GM19328 (cell line): ENCODE measurements around the gene PAIP2B.
A peak's percentile ranks its signal among the peaks of the same experiment; 100 is the strongest.
"Not testable (repeated sequence)": the region's sequence is repeated elsewhere in the genome, so short reads cannot be mapped to it uniquely, and the experiment has no call there.

Source experiments
- ATAC-seq: cut with Tn5 transposase; IDR thresholded peaks from one replicate; pipeline ENCODE4 v1.9.1; 2021; ENCODE audit warnings: mild to moderate bottlenecking, moderate library complexity; ENCODE audit not compliant: unreplicated experiment

PAIP2B gene, protein sequence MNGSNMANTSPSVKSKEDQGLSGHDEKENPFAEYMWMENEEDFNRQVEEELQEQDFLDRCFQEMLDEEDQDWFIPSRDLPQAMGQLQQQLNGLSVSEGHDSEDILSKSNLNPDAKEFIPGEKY

DNA sequence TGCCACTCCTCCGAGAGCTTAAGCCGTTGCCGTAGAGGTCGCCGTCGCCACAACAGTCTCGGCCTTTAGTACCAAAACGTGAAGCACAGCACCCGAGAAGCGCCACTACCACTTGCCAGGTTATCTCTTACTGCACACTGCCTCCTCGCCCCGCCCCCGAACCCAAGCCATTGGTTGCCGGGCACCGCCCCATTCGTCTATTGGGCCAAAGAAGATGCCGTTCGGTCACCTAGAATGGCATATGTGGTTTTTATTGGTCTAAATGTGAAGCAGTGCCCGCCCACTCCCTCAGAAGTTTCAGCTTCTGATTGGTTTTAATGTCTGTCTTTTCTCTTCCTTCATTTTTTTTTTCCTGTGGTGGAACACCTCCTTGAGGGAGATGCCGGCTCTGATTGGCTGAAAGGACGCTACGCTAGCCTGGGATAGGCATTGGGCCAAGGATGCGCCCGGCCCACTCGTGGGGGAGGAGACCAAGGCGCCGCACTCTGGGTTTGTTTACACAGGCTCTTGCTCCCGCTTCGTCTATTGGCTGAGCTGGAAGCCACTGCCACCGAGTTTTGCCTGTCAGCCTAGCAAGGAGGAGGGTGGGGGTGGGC lies at the start of gene PAIP2B:
PAIP2B (minus strand) TSS at position 139 of the 596 bp plus-strand sequence. CDS start 24,514 bp downstream, outside the sequence.
- peak; percentile 95 for ATAC-seq

DNA sequence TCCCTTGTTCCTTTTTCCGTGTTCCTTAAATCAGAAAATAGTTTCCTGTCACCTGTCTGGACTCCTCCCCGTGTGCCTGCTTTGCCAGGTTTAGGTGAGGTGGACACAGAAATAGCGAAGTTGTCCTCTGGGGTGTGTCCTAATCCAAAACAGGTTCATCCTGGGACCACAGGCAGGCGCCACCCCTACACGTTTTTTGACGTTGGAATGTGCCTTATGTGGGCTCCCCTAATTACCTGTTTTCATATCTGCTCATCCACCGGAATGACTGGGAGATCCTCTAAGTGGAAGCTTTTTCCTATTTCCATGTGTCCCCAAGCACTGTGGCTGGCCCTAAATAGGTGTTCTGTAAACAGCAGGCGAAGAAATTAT lies 49.0 kb upstream of the PAIP2B start:
- no peak for ATAC-seq

DNA sequence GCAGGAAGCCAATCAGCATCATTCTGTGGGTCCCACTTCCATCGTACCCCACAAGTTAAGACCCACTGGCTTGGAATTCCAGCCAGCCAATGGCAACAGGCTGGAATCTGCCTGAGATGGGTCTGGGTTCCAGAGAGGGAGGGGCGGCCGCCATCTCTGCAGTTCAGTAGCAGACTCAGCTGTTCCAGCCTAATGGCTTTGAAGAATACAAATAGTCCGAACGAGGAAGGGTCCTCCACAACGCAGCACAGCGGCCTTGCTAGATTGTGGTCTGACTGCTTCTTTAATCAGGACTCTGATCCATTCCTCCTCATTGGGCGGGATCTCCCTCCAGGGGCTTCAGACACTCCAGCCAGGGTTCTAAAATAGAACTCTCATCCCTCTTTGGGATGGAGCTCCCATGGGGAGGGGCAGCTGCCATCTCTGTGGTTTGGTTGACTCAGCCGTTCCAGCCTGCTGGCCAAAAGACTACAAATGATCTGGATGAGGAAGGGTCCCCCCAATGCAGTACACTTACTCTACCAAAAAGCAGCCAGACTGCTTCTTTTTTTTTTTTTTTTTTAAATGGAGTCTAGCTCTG lies 42.7 kb upstream of the PAIP2B start:
- ATAC-seq, result no peak

DNA sequence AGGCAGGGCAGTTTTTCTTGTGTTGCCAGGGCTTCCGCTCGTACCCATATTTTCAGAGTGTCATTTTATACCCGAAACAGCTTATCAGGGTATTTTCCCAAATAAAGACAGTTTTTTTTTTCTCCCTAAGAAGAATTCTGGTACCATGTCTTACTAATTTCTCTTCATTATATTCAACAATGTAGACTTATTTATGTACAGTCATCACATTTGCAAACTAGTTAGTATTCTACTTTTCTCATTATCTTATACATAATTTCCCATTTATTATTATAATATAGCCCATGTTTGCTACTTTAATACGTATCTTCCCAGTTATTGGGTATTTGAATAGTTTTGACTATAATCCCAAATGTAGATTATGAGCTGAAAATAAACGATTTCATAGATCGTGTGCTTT lies 36.5 kb upstream of the PAIP2B start:
- no peak for ATAC-seq

DNA sequence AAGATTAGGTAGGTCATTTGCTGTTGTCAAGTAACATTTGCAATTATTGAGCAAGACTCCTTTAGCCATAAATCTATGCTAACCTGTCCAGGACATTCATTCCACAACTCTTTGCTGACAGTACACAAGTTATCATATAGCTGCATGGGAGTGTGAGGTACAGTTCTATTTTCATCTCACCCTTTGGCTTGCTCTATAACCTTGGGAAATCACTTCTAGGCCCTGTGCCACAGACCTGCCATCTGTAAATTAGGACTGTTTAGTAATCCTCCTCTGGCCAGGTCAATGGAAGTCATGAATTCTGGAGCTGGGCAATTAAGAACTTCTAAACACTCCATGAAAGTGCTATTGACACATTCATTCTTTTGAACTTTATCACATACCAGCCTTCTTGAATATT lies 34.6 kb upstream of the PAIP2B start:
- no peak for ATAC-seq

DNA sequence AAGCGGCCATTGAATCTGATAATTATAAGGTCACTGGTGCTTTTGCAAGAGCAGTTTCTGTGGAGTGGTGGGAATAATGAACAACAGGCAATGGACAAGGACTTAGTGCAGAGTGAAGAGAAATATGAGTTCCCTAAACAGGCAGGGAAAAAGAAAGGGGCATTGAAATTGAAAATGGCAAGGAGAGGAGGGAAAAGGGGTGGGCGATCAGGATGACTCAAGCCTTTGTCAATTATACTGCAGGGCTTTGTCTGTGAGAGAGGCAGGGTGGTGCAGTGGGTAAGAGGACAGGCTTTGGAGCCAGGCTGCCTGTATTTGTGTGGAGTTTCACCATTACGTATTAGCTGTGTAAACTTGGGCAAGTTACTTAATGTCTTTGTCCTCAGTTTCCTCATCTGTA lies 29.5 kb upstream of the PAIP2B start:
- no peak for ATAC-seq

DNA sequence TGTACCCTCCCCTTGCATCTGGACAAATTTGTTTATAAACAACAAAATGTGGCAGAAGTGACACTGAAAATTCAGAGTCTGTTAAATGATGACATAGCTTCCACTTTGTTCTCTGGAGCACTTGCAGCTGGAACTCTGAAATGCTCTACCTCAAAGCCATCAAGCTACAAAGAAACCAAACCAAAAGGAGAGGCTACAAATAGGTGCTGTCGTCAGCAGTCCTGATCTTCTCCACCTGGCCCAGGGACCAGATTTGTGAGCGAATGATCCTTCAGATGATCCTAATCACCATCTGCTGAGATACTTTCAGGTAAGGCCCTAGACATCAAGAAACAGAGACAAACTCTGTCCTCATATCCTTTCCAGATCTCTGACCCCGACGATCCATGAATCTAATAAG lies 27.9 kb upstream of the PAIP2B start:
- ATAC-seq, result no peak

DNA sequence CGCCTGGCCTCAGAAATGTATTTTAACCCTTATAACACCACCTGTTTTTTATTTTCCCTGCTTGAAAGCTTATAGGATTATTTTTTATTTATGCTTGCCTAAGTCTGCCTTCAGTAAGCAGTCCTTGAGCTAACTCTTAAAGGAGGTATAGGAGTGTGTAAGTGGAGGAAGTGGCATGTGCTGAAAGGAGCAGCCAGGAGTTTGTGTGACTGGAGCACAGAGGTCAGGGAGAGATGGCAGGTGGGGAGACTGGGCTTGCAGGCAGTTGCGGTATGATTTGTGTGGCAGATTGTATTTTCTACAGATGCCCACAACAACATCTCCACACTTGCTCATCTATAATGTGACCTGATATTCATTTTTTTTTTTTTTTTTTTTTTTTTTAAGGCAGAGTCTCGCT lies 27.2 kb upstream of the PAIP2B start:
- no peak for ATAC-seq

DNA sequence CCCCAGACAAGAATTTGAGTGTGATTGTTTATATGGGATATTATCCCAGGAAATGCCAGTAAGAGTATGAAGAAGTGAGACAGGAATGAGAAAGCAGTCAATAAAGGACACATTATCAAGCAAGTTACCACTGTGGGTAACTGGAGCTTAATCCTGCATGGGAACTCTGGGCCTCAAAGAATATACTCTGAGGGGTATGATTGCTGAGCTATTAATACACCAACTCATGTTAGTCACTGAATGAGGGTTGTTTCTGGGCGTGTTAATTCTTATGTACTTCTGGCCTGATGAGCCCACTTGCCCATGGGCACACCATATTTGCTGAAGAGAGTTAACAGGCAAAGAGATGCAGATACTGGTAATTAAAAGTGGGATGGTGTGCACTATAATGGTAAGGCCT lies 26.6 kb upstream of the PAIP2B start:
- ATAC-seq, result no peak

DNA sequence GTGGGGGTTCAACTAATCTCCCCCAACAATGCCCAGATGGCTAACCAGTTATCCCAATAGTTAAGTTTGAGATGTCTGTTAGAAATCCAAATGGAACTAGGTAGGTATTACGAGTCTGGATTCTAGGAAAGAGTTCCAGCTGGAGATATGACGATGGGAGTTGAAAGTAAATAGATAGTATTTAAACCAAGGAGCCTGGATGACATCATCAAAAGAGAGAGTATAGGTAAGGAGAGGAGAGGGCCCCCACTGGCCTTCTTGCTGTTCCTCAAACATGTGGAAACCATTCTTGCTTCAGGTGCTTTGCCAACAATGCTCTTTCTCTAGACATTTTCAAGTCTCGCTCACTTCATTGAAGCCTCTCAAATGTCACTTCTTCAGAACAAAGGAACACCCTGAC lies 26.0 kb upstream of the PAIP2B start:
- no peak for ATAC-seq

DNA sequence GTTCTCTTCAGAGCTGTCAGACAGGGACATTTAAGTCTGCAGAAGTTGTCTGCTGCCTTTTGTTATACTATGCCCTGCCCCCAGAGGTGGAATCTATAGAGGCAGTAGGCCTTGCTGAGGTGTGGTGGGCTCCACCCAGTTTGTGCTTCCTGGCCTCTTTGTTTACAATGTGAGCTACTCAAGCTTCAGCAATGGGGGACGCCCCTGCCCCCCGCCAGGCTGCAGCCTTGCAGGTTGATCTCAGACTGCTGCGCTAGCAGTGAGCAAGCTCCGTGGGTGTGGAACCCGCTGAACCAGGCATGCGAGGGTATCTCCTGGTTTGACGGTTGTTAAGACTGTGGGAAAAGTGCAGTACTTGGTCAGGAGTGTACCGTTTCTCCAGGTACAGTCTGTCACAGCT lies 24.0 kb upstream of the PAIP2B start:
- ATAC-seq, result no peak

DNA sequence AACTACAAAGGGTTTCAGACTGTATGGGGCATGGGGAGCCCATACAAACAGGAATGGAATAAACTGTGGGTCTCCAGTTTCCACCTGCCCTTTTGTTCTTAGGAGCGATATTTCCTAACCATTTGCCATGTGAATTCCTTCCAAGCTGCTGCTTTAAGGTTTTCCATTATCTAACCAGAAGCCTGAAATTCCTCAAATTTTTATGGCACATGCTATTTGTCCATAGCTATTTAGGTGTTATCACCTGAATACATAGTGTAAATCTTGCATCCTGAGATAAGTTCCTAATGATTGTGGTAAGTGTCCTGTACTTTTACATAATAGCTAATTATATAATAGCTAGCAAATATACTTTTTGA lies 17.4 kb upstream of the PAIP2B start:
- no peak for ATAC-seq

DNA sequence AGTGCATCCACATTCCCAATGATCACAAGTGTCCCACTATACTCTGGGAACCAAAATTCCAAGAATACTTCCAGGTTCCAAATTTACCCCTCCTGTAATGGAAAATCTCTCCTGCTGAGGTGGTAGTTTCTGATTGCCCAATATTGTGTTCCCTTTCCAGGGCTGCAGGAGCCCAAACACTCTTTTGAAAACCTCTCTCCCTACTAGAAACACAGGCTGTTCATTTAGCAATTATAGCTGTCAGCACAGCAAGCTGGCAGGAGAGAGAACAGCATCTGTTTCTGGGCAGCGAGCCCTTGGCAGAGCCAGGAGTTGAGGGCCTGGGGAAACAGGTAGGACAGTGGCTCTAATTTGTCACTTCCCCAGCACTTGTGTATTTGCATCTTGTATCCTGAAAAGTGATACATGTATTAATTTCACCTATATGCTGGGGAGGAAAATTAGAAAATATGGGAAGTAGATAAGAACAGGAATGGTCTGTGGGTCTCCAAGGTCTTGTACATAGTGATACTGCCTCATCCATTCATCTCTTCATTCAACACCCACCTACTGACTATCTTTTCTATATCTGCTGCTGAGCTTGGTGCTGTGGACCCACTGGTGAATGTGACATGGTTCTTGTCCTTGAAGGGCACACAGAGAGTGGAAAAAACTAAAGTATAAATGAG lies 16.9 kb upstream of the PAIP2B start:
- ATAC-seq, result no peak

DNA sequence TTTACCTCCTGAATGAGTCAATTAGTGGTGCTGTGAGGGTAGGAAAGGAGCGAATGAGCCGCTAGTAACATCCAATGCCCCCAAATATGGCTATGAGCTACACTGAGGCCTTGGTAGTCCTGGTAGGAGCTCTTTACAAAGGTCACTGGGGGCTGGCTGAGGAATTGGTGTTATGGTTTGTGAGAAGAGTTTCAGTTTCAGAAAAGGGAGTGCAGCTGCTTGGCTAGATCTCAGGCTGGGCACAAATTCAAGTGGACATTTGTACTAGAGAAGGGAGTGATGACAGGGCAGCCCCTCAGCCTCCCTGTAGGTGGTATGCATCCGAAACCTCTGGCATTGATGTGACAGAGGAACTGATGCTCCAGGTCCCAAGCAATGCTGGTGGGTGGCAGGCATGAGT lies 13.9 kb upstream of the PAIP2B start:
- no peak for ATAC-seq

DNA sequence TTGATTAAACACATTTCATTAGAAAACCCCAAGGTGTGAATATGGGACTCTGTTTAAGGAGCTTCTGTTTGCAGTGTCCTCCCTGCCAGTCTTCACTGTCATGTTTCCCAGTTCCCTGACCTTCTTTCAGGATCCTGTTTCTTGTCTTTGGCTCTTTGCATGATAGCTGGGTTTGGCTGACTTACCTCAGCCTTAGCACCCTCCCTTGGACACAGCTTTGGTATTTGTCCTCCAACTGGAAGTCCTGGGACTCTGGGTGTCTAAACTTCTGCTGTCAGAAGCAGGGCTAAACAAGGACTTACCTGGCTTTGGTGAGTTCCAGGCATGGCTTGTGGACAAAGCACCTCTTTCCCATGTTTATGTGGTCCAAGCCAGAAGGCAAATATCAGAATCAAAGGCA lies 11.2 kb upstream of the PAIP2B start:
- no peak for ATAC-seq

DNA sequence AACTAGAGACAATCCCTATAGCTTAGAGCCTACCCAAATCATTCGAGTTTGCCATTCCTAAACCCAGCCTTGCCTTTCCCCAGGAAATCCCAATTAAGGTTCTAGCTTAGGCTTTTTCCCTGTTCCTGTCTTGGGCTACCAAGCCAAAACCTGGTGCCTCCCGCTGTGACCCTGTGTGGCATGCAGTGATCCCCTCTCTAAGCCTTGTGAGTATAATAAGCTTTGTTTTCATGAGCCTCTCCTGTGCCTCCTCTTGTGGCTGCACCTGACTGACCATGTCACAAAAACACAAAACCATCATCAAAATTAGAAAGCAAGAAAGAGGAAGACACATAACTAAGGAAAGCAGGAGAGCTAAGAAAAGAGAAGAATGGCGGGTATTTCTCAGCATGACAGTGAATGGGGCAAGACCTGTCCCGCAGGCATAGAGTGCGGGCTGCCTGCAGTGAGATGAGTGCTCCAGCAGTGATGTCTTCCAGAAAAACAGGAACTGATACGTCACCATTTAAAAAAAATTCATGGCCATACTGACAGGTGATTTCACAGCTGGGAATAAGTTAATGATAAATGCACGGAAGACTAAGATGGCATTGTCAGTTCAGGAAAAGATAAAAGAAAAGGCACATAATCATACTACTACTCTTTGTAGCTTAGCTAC lies 9.2 kb upstream of the PAIP2B start:
- ATAC-seq, result no peak

DNA sequence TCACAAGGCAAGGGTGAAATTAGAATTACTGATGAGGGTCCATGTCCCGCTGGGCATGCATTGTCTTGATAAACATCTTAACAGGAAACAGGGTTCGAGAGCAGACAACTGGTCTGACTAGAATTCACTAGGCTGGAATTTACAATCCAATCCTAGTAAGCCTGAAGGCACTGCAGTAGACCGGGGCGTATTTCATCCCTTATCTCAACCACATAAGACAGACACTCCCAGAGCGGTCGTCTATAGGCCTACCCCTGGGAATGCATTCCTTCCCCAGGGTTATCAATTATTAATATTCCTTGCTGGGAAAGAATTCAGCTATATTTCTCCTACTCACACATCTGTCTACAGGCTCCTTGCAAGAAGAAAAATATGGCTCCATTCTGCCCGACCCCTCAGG lies 6.2 kb upstream of the PAIP2B start:
- ATAC-seq, result not testable (repeated sequence)

DNA sequence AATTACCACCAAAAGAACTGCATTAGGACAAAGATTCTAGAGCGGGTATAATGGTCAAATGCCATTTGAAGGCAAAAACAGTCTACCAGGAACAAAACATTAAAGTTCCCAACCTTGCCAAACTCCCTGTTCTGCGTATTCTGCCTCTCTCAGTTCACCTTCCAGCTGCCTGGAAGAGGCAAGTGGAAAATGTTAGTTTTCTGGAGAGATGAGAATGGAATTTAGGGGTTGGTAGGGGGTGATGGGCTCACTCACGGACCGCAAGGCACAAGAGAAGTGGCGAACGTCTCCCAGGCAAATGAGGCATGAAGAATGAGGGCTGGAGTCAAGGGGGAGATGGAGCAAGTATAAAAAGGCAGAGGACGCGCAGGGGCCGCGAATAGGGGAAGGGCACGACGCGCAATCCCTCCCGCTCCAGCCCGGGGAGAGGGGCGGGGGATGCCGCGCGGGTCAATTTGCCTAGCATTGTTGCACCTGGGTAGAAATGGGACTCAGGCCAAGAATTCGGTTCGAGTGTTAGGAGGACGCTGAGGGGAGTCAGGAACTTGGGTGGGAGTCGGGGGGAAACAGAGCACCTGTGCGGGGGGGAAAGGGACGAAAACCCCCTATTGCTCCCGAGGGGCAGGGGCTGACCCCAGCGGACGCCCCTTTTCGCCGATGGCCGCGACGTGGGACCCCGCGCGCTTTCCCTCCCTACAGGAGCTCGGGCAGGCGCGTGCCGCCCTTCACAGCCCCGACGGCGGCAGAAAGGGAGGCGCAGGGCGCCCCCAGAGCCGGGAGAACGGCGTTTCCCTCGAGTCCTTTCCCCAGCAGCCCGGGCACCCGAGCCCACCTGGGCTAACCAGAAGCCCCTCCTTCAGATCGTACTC lies 573 bp downstream of the PAIP2B start:
- ATAC-seq, result peak; percentile 6

DNA sequence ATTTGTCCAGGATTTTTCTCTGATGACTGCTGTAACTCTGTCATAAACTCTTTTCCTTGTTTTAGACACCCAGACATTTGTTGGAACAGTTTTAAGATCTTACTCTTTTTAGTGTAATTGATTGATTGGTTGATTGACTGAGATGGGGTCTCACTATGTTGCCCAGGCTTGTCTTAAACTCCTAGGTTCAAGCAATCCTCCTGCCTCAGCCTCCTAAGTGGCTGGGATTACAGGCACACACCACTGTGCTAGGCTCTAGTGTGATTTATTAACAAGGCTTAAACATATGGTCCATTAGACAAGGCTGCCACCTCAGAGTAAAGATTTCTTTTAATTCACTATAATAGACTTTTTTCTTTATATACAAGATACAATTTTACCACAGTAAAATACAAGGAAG lies 2.0 kb downstream of the PAIP2B start:
- no peak for ATAC-seq

DNA sequence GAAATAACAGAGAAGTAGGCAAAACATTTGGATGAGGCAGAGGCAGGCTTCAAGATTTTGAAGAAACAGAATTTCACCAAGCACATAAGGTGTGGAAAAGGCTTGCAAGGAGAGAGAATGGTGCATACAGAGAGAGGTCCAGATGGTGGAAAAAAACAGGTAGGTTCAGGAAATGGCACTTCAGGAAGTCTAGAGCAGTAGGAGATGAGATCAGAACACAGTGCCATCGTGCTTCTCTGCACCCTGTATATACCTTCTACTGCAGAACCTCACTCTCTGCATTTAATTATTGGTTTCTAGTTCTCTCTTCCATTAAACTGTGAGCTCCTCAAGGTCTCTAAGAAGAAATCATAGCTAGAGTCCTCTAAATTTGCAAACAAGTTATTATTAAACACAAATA lies 2.4 kb downstream of the PAIP2B start:
- ATAC-seq, result no peak

DNA sequence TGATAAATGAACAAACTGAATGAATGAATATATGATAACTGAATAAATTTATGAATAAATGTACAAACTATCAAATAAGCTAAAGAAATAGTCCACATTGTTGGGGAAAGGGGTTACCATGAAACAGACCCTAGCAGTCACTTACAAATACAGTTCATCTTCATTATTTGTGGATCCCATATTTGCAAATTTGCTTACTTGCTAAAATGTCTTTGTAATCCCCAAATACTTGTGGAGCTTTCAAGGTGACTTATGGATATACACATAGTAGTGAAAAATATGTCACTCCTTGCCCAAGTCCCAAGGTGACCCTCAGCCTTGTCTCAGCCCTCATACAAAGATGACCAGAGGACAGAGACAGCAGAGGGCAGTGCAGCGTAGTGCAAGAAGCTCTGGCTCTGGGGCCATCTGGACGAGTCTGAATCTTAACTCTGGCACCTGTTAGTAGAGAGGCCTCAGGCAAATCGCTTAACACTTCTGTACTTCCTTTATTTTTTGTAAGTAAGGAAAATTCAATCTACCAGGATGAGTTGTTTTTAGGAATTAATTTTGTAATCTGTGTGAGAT lies 3.1 kb downstream of the PAIP2B start:
- no peak for ATAC-seq
